ENCODE measurements around the gene CFLAR.
"Not testable (repeated sequence)": the region's sequence is repeated elsewhere in the genome, so short reads cannot be mapped to it uniquely, and the experiment has no call there.

CFLAR gene

GRCh38 chr2:201137505-201138400, 21.8 kb downstream of the CFLAR start:
- DNase-seq (ENCODE audit: low read depth), result no peak
- no peak for TF ChIP-seq CTCF (conservative IDR thresholded peaks at IDR 0.05; ENCODE audit: low read depth, low read length)
- no peak overlapping the region for H3K4me3 ChIP-seq (ENCODE audit: low read length)

- no peak for DNase-seq (ENCODE audit: low read depth)
- no peak overlapping the region for H3K4me3 ChIP-seq (ENCODE audit: low read length)
- TF ChIP-seq CTCF (conservative IDR thresholded peaks at IDR 0.05; ENCODE audit: low read depth, low read length), result no peak
Measured at GRCh38 chr2:201138401-201138970, 22.5 kb downstream of the CFLAR start.

GRCh38 chr2:201138986-201139781, 23.2 kb downstream of the CFLAR start:
- not testable (repeated sequence) for DNase-seq (ENCODE audit: low read depth)

GRCh38 chr2:201139836-201140604, 24.1 kb downstream of the CFLAR start:
- TF ChIP-seq CTCF (conservative IDR thresholded peaks at IDR 0.05; ENCODE audit: low read depth, low read length), result no peak
- H3K4me3 ChIP-seq (ENCODE audit: low read length), result no peak overlapping the region
- DNase-seq (ENCODE audit: low read depth), result no peak

More at GRCh38 chr2:201138986-201139781, 23.2 kb downstream of the CFLAR start:
- H3K4me3 ChIP-seq (ENCODE audit: low read length), result not testable (repeated sequence)

DNA sequence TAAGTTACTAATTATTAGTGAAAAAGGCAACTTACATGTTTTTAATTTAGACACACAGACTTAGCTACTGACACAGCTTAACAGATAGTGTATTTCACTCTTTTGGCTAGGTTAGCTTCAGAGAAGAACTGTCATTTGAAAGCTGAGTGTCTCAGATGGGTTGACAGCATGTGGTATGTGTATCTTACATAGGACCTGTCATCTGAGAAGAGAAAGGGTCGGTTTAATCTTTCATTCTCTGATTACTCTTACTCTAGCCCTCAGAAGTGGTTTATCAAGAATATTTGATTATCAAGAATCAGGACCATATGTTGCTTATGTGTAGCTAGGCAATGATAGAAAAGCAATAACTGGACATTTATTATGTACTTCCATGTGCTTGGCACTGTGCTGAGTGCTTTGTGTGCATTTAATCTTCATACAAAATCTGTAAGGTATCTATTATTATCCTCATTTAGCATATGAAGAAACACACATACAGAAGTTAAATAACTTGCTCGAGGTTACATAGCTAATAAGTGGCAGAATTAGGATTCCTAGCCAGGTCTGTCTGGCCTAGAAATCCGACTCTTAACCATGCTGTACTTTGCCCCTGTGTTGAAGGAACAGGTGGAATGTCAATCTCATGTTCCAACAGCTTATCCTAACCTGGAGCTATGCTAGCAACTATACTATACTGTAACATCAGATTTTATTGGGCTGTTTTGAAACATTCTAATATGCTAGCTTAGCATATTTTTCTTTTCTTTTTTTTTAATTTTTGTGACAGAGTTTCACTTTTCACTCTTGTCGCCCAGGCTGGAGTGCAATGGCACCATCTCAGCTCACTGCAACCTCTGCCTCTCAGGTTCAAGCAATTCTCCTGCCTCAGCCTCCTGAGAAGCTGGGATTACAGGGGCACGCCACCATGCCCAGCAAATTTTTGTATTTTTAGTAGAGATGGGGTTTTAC, 28.4 kb downstream of the CFLAR start:
- H3K4me3 ChIP-seq (ENCODE audit: low read length), result no peak overlapping the region
- TF ChIP-seq CTCF (conservative IDR thresholded peaks at IDR 0.05; ENCODE audit: low read depth, low read length), result no peak
- no peak for DNase-seq (ENCODE audit: low read depth)

GRCh38 chr2:201148434-201148990, 32.5 kb downstream of the CFLAR start:
- no peak for TF ChIP-seq CTCF (conservative IDR thresholded peaks at IDR 0.05; ENCODE audit: low read depth, low read length)
- no peak overlapping the region for H3K4me3 ChIP-seq (ENCODE audit: low read length)
- DNase-seq (ENCODE audit: low read depth), result no peak

Measured in retinal pigment epithelial cell (primary cell).